K562 (cell line): ENCODE data around the gene SYT6. TPM values are rescaled to one million over a fixed set of nuclear protein-coding genes. Genes with fewer than 3 reads are reported as not detected.

Source experiments
- ATAC-seq: fragments of 200-7000 bp; cut with Tn5 transposase; 3 replicates; pipeline ENCODE4 v1.9.1; 2020; ENCODE audit warnings: moderate library complexity
- BruUV-seq: library from RNA; stranded (reverse); fragments of 400-500 nt; replicated peaks from 2 replicates; lab custom pipeline; 2021; lab: Mats Ljungman, UMichigan
- CTCF ChIA-PET: fragments of 300-600 bp; formaldehyde crosslinking; extraction: SDS; loops from one replicate; lab custom pipeline; 2021; ENCODE audit warnings: low intra/inter-chr PET ratio; lab: Yijun Ruan, JAX
- POLR2A ChIA-PET: fragments of 300-600, 350-650 bp; sonication (Branson Sonifier 250); formaldehyde crosslinking; extraction: SDS; loops from one replicate; lab custom pipeline; 2021; ENCODE audit warnings: antibody characterized with exemption, inconsistent platforms; lab: Yijun Ruan, JAX
- DNase-seq, 4 experiments: peaks; one replicate each; pipeline versions ENCODE4 v3.0.0 to v3.0.0-alpha.2; 2011 to 2018; ENCODE audit warnings: low spot score in 3 of 4, mixed read lengths in 3 of 4; ENCODE audit errors: extremely low read depth in 1 of 4
- FAIRE-seq: peaks from 2 replicates; lab custom pipeline; 2011; peaks lifted over from hg19 to GRCh38; lab: Jason Lieb, UNC
- H2AFZ ChIP-seq: 2 replicates; pipeline ENCODE4 v1.6.0; 2011; ENCODE audit warnings: low read depth, low read length, control low read depth, inconsistent platforms
- H3K27ac ChIP-seq: fragments of 200-600 bp; 3 replicates; pipeline ENCODE4 v1.8.0; 2011; ENCODE audit warnings: low read depth, mild to moderate bottlenecking, control low read depth, inconsistent platforms, low read length, moderate library complexity, mixed read lengths; ENCODE audit errors: extremely low read depth
- H3K27me3 ChIP-seq, 2 experiments: fragments of 300-600 bp in 1 of 2; 2 replicates in 1 of 2; 3 replicates in 1 of 2; pipeline versions ENCODE4 v1.6.0 to v1.8.0; 2011; ENCODE audit warnings: inconsistent platforms in 2 of 2, low read length in 2 of 2, mild to moderate bottlenecking in 1 of 2, mixed read lengths in 1 of 2, moderate library complexity in 1 of 2; ENCODE audit not compliant: control insufficient read depth in 2 of 2, insufficient read depth in 2 of 2
- H3K36me3 ChIP-seq: fragments of 300-600 bp; 3 replicates; pipeline ENCODE4 v1.8.0; 2011; ENCODE audit warnings: mild to moderate bottlenecking, low read length, inconsistent platforms; ENCODE audit not compliant: control insufficient read depth, insufficient read depth
- H3K4me1 ChIP-seq, 2 experiments: fragments of 200-600 bp in 1 of 2; replicated peaks in 1 of 2; 2 replicates in 1 of 2; 3 replicates in 1 of 2; pipeline versions ENCODE4 v1.5.1 to v1.8.0; 2011; ENCODE audit warnings: inconsistent platforms in 2 of 2, low read length in 2 of 2, mild to moderate bottlenecking in 1 of 2, mixed read lengths in 1 of 2, moderate library complexity in 1 of 2; ENCODE audit not compliant: control insufficient read depth in 2 of 2, insufficient read depth in 2 of 2
- H3K4me2 ChIP-seq: 2 replicates; pipeline ENCODE4 v1.6.1; 2011; ENCODE audit warnings: low read length, control low read depth, inconsistent platforms, mixed read lengths; ENCODE audit not compliant: insufficient read depth
- H3K4me3 ChIP-seq: fragments of 200-600 bp; sonication (generic), shearing (Covaris generic); 2 replicates; pipeline ENCODE4 v1.5.1; 2016; ENCODE audit warnings: control low read depth, inconsistent platforms
- H3K79me2 ChIP-seq: fragments of 200-600 bp; 3 replicates; pipeline ENCODE4 v1.8.0; 2011; ENCODE audit warnings: low read length, inconsistent platforms; ENCODE audit not compliant: control insufficient read depth, insufficient read depth
- H3K9ac ChIP-seq, 2 experiments: 2 replicates each; pipeline versions ENCODE4 v1.6.0 to v1.6.1; 2011; ENCODE audit warnings: low read depth in 2 of 2, low read length in 2 of 2, control low read depth in 1 of 2, inconsistent platforms in 1 of 2, mild to moderate bottlenecking in 1 of 2, mixed read lengths in 1 of 2; ENCODE audit not compliant: insufficient read depth in 1 of 2
- H3K9me1 ChIP-seq: one replicate; pipeline ENCODE4 v1.6.0; 2011; ENCODE audit warnings: inconsistent platforms, mild to moderate bottlenecking, low read length, moderate library complexity; ENCODE audit not compliant: control insufficient read depth, insufficient read depth
- H3K9me3 ChIP-seq: replicated peaks from 2 replicates; pipeline ENCODE4 v1.5.1; 2011; ENCODE audit warnings: low read depth, low read length, inconsistent platforms; ENCODE audit not compliant: control insufficient read depth, insufficient read depth
- H4K20me1 ChIP-seq: replicated peaks from 2 replicates; pipeline ENCODE4 v1.6.1; 2011; ENCODE audit warnings: low read length, inconsistent platforms, mixed read lengths; ENCODE audit not compliant: control insufficient read depth, insufficient read depth
- ARID2 ChIP-seq: fragments of 450-650 bp; IDR thresholded peaks from 2 replicates; pipeline ENCODE4 v1.6.1; 2017; ENCODE audit warnings: antibody characterized with exemption, mild to moderate bottlenecking
- CBX1 ChIP-seq: sonication (generic); IDR thresholded peaks from 2 replicates; pipeline ENCODE4 v1.6.1; 2016; ENCODE audit warnings: antibody characterized with exemption, low read depth, mild to moderate bottlenecking
- CEBPB ChIP-seq: fragments of 450-650 bp; IDR thresholded peaks from 2 replicates; pipeline ENCODE4 v1.6.1; 2016; ENCODE audit warnings: missing genetic modification characterization, missing compliant biosample characterization
- FUS ChIP-seq: fragments of 200-400 bp; formaldehyde crosslinking; optimal IDR thresholded peaks from 2 replicates; pipeline ENCODE3; 2017; ENCODE audit warnings: low read depth, low read length
- GMEB1 ChIP-seq: fragments of 250-450 bp; sonication (Bioruptor Pico); IDR thresholded peaks from 2 replicates; pipeline ENCODE4 v1.4.0; 2020; ENCODE audit warnings: mild to moderate bottlenecking
- MEF2D ChIP-seq: conservative IDR thresholded peaks from 2 replicates; pipeline ENCODE4 v1.6.1; 2016; ENCODE audit warnings: low read depth, missing genetic modification characterization, missing compliant biosample characterization
- ZNF780A ChIP-seq: fragments of 250-450 bp; sonication (Bioruptor Pico); IDR thresholded peaks from 2 replicates; pipeline ENCODE4 v1.5.0; 2021; ENCODE audit warnings: mild to moderate bottlenecking
- WGBS: fragments of 100-300 bp; shearing (Covaris generic); methylation state at CpG from one replicate; pipeline ENCODE4 v1.1.6; 2016; ENCODE audit warnings: low coverage, mixed read lengths; ENCODE audit not compliant: insufficient coverage; ENCODE audit errors: missing lambda C conversion rate; 5-methylcytosine and 5-hydroxymethylcytosine counted together
- in situ Hi-C: fragments of 300-500 bp; cut with MboI; formaldehyde crosslinking; loops from 4 replicates; pipeline ENCODE4 v1.15.0; 2018; ENCODE audit warnings: inconsistent platforms, mixed read lengths
- intact Hi-C: fragments of 100-400 bp; cut with micrococcal nuclease; formaldehyde crosslinking; loops from 2 replicates; pipeline ENCODE4 v1.14.2; 2022
- polyA plus RNA-seq, 8 experiments: library from polyadenylated mRNA; depleted of rRNA in 4 of 8; stranded (reverse) in 5 of 8; unstranded in 3 of 8; fragments of >200 nt; fragmentation: Nextera tagmentation in 2 of 8; fragmentation: Illumina TruSeq in 1 of 8; extraction: Ambion mirVana in 2 of 8; extraction: Trizol in 1 of 8; gene quantifications; 2 replicates each; pipeline versions ENCODE4 v1.2.1 to v1.2.3, GENCODE V29; 2011 to 2014; ENCODE audit warnings: inconsistent platforms in 1 of 8, missing spikeins in 1 of 8
- total RNA-seq, 7 experiments: library from RNA; depleted of rRNA in 6 of 7; stranded (reverse); fragments of >200 nt in 6 of 7; fragmentation: Illumina TruSeq in 2 of 7; extraction: Trizol in 2 of 7; gene quantifications; 2 replicates each; pipeline versions ENCODE4 v1.2.1 to v1.2.3, GENCODE V29; 2011 to 2021; ENCODE audit warnings: low replicate concordance in 1 of 7
- TF ChIP-seq, protein P1 (sequence below): sonication (generic); formaldehyde crosslinking; IDR thresholded peaks from 2 replicates; pipeline ENCODE4 v1.8.0; 2023; ENCODE audit warnings: missing genetic modification reagents, mild to moderate bottlenecking, borderline replicate concordance
- TF ChIP-seq, protein P2 (sequence below): sonication (generic); formaldehyde crosslinking; IDR thresholded peaks from 2 replicates; pipeline ENCODE4 v1.8.1; 2023; ENCODE audit warnings: mild to moderate bottlenecking, missing genetic modification reagents

The SYT6 gene
- total and polyA plus RNA-seq, 9 of the 15 experiments (the other 6 are each of a cell fraction or from before 2014, with no cell fraction given): 0.06 TPM; not detected in 8

GRCh38 chr1:114094675-114095074 is 59.0 kb downstream of the SYT6 start:
- no peak for FAIRE-seq
- in situ Hi-C loops (no loop called here), intact Hi-C loops (no loop called here)
- Histone ChIP-seq H3K4me2 (no peak overlapping the region), H3K36me3 (no peaks in the 10 kb centered on the region), H3K9me1 (no peaks in the 10 kb centered on the region), H3K9ac (no peak overlapping the region), H2AFZ (no peak overlapping the region), H3K27me3 (peaks cover 42 to 51% of the 10 kb centered on the region in 2 experiments), H3K4me1 (peaks cover 0 to under 1% of the 10 kb centered on the region in 2 experiments; a peak in 1 of 5 replicates), H3K79me2 (no peaks in the 10 kb centered on the region), H3K27ac (no peak overlapping the region), H3K9me3 (no peaks in the 10 kb centered on the region), H3K4me3 (no peak overlapping the region), H4K20me1 (no peaks in the 10 kb centered on the region)
- ChIA-PET CTCF (no interaction called here), POLR2A (interaction anchor here (0.8 kb wide), 2 partner anchors 10 to 13 kb away, joined by 3 read pairs; no protein-coding TSS in a partner anchor)
- DNase-seq: no peak
- ATAC-seq: no peak
- TF ChIP-seq MEF2D (tag) (no peak), ARID2 (no peak), ZNF780A (CRISPR knock-in tag) (no peak), CBX1 (no peak), GMEB1 (CRISPR knock-in tag) (no peak), CEBPB (tag) (0 out of 2 replicates have a peak, but pooled peaks have one; percentile 9), FUS (no peak)
- TF ChIP-seq, protein P1, sequence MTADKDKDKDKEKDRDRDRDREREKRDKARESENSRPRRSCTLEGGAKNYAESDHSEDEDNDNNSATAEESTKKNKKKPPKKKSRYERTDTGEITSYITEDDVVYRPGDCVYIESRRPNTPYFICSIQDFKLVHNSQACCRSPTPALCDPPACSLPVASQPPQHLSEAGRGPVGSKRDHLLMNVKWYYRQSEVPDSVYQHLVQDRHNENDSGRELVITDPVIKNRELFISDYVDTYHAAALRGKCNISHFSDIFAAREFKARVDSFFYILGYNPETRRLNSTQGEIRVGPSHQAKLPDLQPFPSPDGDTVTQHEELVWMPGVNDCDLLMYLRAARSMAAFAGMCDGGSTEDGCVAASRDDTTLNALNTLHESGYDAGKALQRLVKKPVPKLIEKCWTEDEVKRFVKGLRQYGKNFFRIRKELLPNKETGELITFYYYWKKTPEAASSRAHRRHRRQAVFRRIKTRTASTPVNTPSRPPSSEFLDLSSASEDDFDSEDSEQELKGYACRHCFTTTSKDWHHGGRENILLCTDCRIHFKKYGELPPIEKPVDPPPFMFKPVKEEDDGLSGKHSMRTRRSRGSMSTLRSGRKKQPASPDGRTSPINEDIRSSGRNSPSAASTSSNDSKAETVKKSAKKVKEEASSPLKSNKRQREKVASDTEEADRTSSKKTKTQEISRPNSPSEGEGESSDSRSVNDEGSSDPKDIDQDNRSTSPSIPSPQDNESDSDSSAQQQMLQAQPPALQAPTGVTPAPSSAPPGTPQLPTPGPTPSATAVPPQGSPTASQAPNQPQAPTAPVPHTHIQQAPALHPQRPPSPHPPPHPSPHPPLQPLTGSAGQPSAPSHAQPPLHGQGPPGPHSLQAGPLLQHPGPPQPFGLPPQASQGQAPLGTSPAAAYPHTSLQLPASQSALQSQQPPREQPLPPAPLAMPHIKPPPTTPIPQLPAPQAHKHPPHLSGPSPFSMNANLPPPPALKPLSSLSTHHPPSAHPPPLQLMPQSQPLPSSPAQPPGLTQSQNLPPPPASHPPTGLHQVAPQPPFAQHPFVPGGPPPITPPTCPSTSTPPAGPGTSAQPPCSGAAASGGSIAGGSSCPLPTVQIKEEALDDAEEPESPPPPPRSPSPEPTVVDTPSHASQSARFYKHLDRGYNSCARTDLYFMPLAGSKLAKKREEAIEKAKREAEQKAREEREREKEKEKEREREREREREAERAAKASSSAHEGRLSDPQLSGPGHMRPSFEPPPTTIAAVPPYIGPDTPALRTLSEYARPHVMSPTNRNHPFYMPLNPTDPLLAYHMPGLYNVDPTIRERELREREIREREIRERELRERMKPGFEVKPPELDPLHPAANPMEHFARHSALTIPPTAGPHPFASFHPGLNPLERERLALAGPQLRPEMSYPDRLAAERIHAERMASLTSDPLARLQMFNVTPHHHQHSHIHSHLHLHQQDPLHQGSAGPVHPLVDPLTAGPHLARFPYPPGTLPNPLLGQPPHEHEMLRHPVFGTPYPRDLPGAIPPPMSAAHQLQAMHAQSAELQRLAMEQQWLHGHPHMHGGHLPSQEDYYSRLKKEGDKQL (CRISPR knock-in tag): no peak
- TF ChIP-seq, protein P2, sequence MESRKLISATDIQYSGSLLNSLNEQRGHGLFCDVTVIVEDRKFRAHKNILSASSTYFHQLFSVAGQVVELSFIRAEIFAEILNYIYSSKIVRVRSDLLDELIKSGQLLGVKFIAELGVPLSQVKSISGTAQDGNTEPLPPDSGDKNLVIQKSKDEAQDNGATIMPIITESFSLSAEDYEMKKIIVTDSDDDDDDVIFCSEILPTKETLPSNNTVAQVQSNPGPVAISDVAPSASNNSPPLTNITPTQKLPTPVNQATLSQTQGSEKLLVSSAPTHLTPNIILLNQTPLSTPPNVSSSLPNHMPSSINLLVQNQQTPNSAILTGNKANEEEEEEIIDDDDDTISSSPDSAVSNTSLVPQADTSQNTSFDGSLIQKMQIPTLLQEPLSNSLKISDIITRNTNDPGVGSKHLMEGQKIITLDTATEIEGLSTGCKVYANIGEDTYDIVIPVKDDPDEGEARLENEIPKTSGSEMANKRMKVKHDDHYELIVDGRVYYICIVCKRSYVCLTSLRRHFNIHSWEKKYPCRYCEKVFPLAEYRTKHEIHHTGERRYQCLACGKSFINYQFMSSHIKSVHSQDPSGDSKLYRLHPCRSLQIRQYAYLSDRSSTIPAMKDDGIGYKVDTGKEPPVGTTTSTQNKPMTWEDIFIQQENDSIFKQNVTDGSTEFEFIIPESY (CRISPR knock-in tag): no peak
- WGBS: 2% methylated on average over 9 of the region's 9 CpGs
- BruUV-seq: no TSS peak
